Right lobe of liver (tissue), 6 donors: ENCODE data around the gene PDZD2. TPM values are rescaled to one million over a fixed set of nuclear protein-coding genes. Genes with fewer than 3 reads are reported as not detected.

Experiments used
- ATAC-seq, 4 donors: fragments of 200-7000 bp; cut with Tn5 transposase; one replicate each; pipeline ENCODE4 v1.9.1; 2020; ENCODE audit warnings: mild to moderate bottlenecking in 4 of 4, moderate library complexity in 4 of 4
- DNase-seq, 3 donors: peaks; one replicate each; pipeline ENCODE4 v3.0.0-alpha.2; 2020
- H3K27ac ChIP-seq, 3 donors: fragments of 200-600 bp; one replicate each; pipeline ENCODE4 v1.8.0; 2022
- H3K27me3 ChIP-seq, 2 donors: fragments of 200-600 bp; one replicate each; pipeline ENCODE4 v1.8.0; 2022
- H3K36me3 ChIP-seq, 4 donors: fragments of 200-600 bp; sonication (generic) in 1 of 4; one replicate each; pipeline versions ENCODE4 v1.5.1 to v1.8.0; 2017 to 2022; ENCODE audit warnings: control low read depth in 1 of 4
- H3K4me1 ChIP-seq, 4 donors: fragments of 200-600 bp; sonication (generic) in 1 of 4; one replicate each; pipeline versions ENCODE4 v1.5.1 to v1.8.0; 2017 to 2022; ENCODE audit warnings: control low read depth in 1 of 4
- H3K4me3 ChIP-seq, 3 donors: fragments of 200-600 bp; one replicate each; pipeline ENCODE4 v1.8.0; 2022
- H3K9me3 ChIP-seq, 4 donors: fragments of 200-600 bp; sonication (generic) in 1 of 4; one replicate each; pipeline versions ENCODE4 v1.5.1 to v1.8.0; 2017 to 2022; ENCODE audit warnings: control low read depth in 1 of 4
- CTCF ChIP-seq, 4 donors: fragments of 200-600 bp in 3 of 4; fragments of 450-650 bp in 1 of 4; IDR thresholded peaks; one replicate each; pipeline versions ENCODE4 v1.5.1 to v1.8.0; 2016 to 2022; ENCODE audit warnings: antibody characterized with exemption in 4 of 4, mild to moderate bottlenecking in 2 of 4
- POLR2A ChIP-seq: fragments of 450-650 bp; IDR thresholded peaks from one replicate; pipeline ENCODE4 v1.6.1; 2017; ENCODE audit warnings: antibody characterized with exemption, mild to moderate bottlenecking
- WGBS: methylation state at CpG from one replicate; pipeline ENCODE4 v1.1.6; 2018; ENCODE audit warnings: low coverage, low lambda C conversion rate; ENCODE audit not compliant: insufficient coverage; ENCODE audit errors: missing lambda C conversion rate; 5-methylcytosine and 5-hydroxymethylcytosine counted together
- intact Hi-C, 2 donors: fragments of 100-400 bp; cut with DNase I; formaldehyde crosslinking; loops; one replicate each; pipeline versions ENCODE4 v1.11.2 to v1.14.1; 2022
- total RNA-seq, 6 experiments: library from RNA; depleted of rRNA in 2 of 6; stranded (reverse); fragments of >200 nt in 2 of 6; fragmentation: NEBNext Ultra II Directional in 3 of 6; extraction: Animal tissue kit (Norgen Biotek cat#: 25700) in 3 of 6; gene quantifications; one replicate each; pipeline versions ENCODE4 v1.1.0 to v1.2.4, GENCODE V29; 2016 to 2023
- donor health status: DM: no; HTN: yes; CAD: no.
- donor health status: DM: no; HTN: no; CAD: no.
- donor health status: DM: no; HTN: no; CAD: no.
- donor health status: DM: no; HTN: yes; CAD: no.
- donor health status: DM: no; HTN: yes; CAD: no.

PDZD2 gene
- total RNA-seq, 6 experiments from 2014 or later, result 0.43 to 1.9 (median 0.88) TPM

GRCh38 chr5:32082701-32083100 is 443.8 kb downstream of the PDZD2 start:
- no peak for TF ChIP-seq CTCF (IDR thresholded peaks at IDR 0.05)
- no peak for TF ChIP-seq POLR2A
- Histone ChIP-seq H3K4me3 (no peak overlapping the region), H3K36me3 (no peaks in the 10 kb centered on the region), H3K27ac (no peak overlapping the region), H3K4me1 (peaks cover 0 to 8% (median 0%) of the 10 kb centered on the region in 4 donors), H3K27me3 (no peaks in the 10 kb centered on the region), H3K9me3 (no peaks in the 10 kb centered on the region)
- no peak for ATAC-seq
- no peak for DNase-seq
- intact Hi-C loops, result loop anchor here in 1 of 2 donors (10.0 kb wide), 1 partner anchor 258 kb away; no protein-coding TSS in a partner anchor
- WGBS, result 81% methylated on average over 4 of the region's 4 CpGs

- intact Hi-C loops, result loop anchor here in 1 of 2 donors (10.0 kb wide), 1 partner anchor 259 kb away; no protein-coding TSS in a partner anchor
- no peaks in the 10 kb centered on the region for H3K9me3 ChIP-seq
Measured at GRCh38 chr5:32083981-32084430, 445.1 kb downstream of the PDZD2 start.

GRCh38 chr5:32087086-32088082 is 448.5 kb downstream of the PDZD2 start:
- WGBS, result 90% methylated on average over 9 of the region's 24 CpGs
- intact Hi-C loops, result loop anchor here in 1 of 2 donors (10.0 kb wide), 1 partner anchor 263 kb away; no protein-coding TSS in a partner anchor
- DNase-seq (no peak), ATAC-seq (no peak)
- no peak for TF ChIP-seq POLR2A
- no peak for TF ChIP-seq CTCF (IDR thresholded peaks at IDR 0.05)
- Histone ChIP-seq H3K9me3 (no peaks in the 10 kb centered on the region), H3K27ac (no peak overlapping the region), H3K27me3 (no peaks in the 10 kb centered on the region), H3K4me3 (no peak overlapping the region), H3K4me1 (peaks cover 0 to 8% (median 0%) of the 10 kb centered on the region in 4 donors), H3K36me3 (no peaks in the 10 kb centered on the region)

More at GRCh38 chr5:32083981-32084430, 445.1 kb downstream of the PDZD2 start:
- peak; percentile 95 to 99 (median 98) for ATAC-seq
- TF ChIP-seq CTCF (IDR thresholded peaks at IDR 0.05) (no peak), POLR2A (no peak)
- H3K36me3 ChIP-seq, result no peaks in the 10 kb centered on the region
- no peak overlapping the region for H3K27ac ChIP-seq
- no peaks in the 10 kb centered on the region for H3K27me3 ChIP-seq
- peak; percentile 42 to 75 (median 70) for DNase-seq
- peaks cover 0 to 8% (median 0%) of the 10 kb centered on the region in 4 donors for H3K4me1 ChIP-seq
- no peak overlapping the region for H3K4me3 ChIP-seq
- whole genome bisulfite sequencing, result 63% methylated on average over 6 of the region's 10 CpGs

- peaks cover 0 to 8% (median 0%) of the 10 kb centered on the region in 4 donors for H3K4me1 ChIP-seq
- WGBS, result 81% methylated on average over 4 of the region's 12 CpGs
- no peaks in the 10 kb centered on the region for H3K27me3 ChIP-seq
- H3K36me3 ChIP-seq, result no peaks in the 10 kb centered on the region
- intact Hi-C loops, result loop anchor here in 1 of 2 donors (10.0 kb wide), 1 partner anchor 263 kb away; no protein-coding TSS in a partner anchor
- no peaks in the 10 kb centered on the region for H3K9me3 ChIP-seq
- no peak overlapping the region for H3K4me3 ChIP-seq
- H3K27ac ChIP-seq, result no peak overlapping the region
- TF ChIP-seq POLR2A (no peak), CTCF (IDR thresholded peaks at IDR 0.05) (no peak)
- DNase-seq (no peak), ATAC-seq (no peak)
Measured at GRCh38 chr5:32088214-32088613, 449.3 kb downstream of the PDZD2 start.
